Stimulated activated CD4-positive, alpha-beta T cell treated with anti-CD3 and anti-CD28 coated beads, Interleukin-2, amount 100 ng/mL, for 24 hours (primary cell): ENCODE results near the gene SERPINE1.
"Not testable (repeated sequence)": the region's sequence is repeated elsewhere in the genome, so short reads cannot be mapped to it uniquely, and the experiment has no call there.

Experiments
- DNase-seq, 2 donors: peaks; one replicate each; pipeline ENCODE4 v3.0.0-alpha.2; 2020

The SERPINE1 gene

GRCh38 chr7:101125989-101126650, 784 bp upstream of the SERPINE1 start:
- no peak for DNase-seq

DNA sequence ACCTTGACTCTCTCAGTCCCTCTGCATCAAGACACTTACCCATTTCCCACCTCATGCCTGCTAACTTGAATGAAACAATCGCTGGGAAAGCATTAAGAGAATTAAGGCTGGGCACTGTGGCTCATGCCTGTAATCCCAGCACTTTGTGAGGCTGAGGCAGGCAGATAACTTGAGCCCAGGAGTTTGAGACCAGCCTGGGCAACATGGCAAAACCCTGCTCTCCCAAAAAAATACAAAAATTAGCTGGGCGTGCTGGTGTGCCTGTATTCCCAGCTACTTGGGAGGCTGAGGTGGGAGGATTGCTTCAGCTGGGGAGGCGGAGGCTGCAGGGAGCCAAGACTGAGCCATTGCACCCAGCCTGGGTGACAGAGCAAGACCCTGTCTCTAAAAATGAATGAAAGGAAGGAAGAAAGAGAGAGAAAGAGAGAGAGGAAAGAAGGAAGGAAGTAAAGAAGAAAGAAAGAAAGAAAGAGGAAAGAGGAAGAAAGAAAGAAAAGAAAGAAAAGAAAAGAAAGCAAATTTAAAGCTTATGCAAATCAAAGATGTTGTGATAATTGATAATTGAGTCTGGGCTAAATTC, 646 bp downstream of the SERPINE1 start:
- DNase-seq: no peak

GRCh38 chr7:101128040-101128834, 1.3 kb downstream of the SERPINE1 start:
- no peak for DNase-seq

- DNase-seq: no peak
These were observed 2.8 kb downstream of the SERPINE1 start for GRCh38 chr7:101129603-101130117.

DNA sequence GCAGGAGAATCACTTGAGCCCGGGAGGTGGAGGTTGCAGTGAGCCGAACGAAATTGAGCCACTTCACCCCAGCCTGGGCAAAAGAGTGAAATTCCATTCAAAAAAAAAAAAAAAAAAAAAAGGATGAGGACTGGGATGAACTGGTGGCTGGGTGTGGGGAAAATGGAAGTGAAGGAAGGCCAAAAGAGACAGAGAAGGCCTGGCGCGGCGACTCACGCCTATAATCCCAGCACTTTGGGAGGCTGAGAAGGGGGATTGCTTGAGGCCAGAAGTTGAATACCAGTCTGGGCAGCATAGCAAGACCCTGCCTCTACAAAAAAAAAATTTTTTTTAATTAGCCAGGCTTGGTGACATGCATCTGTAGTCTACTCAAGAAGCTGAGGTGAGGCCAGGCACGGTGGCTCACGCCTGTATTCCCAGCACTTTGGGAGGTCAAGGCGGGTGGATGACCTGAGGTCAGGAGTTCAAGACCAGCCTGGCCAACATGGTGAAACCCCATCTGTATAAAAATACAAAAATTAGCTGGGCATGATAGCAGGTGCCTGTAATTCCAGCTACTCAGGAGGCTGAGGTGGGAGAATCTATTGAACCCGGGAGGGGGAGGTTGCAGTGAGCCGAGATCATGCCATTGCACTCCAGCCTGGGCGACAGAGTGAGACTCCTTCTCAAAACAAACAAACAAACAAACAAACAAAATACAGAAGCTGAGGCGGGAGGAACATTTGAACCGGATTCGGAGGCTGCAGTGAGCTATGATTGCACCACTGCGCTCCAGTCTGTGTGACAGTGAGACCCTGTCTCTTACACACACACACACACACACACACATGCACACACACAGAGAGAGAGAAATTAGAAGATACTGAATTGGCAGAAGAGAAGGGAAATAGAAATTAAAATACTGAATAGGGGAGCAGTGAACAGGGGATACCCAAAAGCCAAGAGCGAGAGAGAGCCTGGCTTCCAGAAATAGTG, 6.0 kb downstream of the SERPINE1 start:
- DNase-seq: not testable (repeated sequence)

DNA sequence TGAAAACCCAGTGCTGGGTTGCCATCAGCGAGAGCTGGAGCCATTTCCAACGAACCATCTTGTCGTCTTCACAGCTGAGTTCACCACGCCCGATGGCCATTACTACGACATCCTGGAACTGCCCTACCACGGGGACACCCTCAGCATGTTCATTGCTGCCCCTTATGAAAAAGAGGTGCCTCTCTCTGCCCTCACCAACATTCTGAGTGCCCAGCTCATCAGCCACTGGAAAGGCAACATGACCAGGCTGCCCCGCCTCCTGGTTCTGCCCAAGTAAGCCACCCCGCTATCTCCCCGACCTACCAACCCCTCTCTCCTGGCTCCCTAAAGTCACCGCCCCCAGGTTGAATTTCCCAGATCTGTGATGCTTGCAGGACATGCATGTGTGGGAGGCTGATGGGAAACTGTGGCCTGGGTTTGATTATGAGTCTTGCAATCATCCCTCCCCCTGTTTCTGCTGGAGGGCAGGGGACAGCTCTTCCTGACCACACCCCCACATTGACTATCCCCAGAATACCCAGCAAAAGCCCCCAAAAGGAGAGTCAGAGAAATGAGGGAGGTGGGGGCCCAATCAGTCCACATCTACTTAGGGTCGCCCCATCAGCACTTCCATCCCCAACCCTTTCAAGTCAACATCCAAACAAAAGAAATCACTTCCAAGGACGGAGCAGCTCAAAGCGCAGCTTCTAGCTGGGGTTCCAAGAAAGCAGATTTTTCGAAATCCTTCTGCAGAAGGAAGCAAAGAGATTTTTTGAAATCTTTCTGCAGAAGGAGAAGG, 6.9 kb downstream of the SERPINE1 start:
- no peak for DNase-seq

DNA sequence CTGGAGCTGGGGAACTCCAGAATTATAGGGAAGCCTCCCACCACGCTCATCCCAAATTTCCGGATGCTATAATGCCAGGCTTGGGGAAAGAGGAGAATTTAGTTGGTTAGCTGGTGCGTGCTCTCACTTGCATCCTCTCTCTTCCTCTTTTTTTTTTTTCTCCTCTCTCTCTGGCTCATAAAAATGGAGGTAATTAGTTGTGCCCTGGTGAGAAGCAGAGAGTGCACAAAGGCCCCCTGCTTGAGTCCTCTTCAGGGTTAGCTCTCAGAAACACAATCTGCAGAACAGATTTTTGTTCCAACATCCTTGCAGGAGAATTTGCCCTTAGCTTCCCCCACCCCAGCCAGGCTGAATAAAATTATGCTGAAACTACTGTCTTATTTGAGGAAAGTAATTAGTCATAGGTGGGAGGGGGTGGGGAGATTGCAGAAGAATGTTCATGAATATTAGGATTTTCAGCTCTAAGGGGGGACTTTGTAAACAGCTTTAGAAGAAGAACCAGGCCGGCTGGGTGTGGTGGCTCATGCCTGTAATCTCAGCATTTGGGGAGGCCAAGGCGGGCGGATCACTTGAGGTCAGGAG, 7.6 kb downstream of the SERPINE1 start:
- no peak for DNase-seq

DNA sequence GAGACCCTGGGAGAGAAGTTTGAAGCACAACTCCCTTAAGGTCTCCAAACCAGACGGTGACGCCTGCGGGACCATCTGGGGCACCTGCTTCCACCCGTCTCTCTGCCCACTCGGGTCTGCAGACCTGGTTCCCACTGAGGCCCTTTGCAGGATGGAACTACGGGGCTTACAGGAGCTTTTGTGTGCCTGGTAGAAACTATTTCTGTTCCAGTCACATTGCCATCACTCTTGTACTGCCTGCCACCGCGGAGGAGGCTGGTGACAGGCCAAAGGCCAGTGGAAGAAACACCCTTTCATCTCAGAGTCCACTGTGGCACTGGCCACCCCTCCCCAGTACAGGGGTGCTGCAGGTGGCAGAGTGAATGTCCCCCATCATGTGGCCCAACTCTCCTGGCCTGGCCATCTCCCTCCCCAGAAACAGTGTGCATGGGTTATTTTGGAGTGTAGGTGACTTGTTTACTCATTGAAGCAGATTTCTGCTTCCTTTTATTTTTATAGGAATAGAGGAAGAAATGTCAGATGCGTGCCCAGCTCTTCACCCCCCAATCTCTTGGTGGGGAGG, 10.8 kb downstream of the SERPINE1 start:
- DNase-seq: no peak

DNA sequence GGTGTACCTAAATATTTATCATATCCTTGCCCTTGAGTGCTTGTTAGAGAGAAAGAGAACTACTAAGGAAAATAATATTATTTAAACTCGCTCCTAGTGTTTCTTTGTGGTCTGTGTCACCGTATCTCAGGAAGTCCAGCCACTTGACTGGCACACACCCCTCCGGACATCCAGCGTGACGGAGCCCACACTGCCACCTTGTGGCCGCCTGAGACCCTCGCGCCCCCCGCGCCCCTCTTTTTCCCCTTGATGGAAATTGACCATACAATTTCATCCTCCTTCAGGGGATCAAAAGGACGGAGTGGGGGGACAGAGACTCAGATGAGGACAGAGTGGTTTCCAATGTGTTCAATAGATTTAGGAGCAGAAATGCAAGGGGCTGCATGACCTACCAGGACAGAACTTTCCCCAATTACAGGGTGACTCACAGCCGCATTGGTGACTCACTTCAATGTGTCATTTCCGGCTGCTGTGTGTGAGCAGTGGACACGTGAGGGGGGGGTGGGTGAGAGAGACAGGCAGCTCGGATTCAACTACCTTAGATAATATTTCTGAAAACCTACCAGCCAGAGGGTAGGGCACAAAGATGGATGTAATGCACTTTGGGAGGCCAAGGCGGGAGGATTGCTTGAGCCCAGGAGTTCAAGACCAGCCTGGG, 11.4 kb downstream of the SERPINE1 start:
- DNase-seq: peak; percentile 86 to 89

DNA sequence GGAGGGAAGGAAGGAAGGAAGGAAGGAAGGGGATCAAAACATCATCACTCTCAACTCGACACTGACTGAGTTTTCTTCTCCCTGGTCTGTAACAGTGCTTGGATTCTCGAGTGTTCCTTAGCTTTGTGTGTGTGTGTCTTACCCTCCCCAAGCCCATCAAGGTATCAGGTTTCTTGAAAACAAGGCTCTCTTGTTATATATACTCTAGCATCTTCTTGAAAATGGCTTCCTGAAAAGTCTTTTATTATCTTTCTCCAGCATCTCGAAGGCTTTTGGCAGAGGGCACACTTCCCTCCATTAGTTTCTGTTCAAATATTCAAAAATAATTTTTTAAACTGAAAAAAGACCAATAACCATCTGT, 13.4 kb downstream of the SERPINE1 start:
- DNase-seq: no peak

DNA sequence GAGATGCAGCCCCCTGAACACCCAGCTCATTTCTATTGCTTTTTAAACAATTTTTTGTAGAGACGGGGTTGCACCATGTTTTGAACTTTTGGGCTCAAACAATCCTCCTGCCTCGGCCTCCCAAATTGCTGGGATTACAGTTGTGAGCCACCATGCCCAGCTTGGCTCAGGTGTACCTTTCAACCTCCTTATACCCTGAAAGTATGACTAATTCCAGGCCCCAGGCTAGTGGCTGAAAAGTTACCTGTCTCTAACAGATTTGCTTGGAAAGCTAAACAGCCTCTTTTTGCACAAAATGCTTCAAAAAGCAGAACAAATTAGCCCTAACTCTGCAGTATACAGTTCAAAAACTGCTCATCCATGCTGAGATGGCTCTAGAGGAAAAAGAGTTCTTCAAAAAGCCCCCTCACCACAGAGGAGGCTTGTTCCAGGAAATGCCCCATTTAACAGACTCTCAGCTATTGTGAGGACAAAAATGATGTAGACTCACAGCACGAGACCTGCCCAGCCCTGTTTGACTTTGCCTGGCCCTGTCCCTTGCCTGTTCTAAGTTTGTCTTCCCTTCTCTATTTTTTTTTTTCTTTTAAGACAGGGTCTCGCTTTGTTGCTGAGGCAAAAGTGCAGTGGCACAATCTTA, 14.0 kb downstream of the SERPINE1 start:
- no peak for DNase-seq

DNA sequence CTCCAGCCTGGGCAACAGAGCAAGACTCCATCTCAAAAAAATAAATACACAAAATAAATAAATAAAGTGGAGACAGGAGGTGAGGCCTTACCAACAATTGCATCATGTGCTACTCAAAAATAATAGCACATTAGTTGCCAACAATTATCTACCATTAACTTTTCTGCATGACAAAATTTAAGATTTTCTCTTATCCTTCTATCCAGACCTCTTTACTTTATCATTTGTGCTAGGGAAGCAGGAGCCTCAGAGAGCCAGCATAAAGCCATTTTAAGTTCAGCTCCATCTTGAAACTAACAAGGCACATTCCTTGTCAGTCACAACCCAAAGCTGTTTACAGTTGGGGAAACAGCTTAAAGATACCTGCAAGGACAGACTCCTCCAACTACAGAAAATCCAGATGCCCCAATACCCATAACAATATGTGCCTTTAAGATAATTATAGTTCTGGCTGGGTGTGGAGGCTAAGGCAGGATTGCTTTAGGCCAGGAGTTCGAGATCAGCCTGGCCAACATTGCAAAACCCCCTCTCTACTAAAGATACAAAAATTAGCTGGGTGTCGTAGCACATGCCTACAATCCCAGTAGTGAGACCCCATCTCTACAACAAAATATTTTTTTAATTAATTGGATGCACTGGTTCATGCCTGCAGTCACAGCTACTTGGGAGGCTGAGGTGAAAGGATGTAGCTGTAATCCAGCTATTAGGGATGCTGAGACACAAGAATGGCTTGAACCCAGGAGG, 25.2 kb downstream of the SERPINE1 start:
- DNase-seq: no peak

DNA sequence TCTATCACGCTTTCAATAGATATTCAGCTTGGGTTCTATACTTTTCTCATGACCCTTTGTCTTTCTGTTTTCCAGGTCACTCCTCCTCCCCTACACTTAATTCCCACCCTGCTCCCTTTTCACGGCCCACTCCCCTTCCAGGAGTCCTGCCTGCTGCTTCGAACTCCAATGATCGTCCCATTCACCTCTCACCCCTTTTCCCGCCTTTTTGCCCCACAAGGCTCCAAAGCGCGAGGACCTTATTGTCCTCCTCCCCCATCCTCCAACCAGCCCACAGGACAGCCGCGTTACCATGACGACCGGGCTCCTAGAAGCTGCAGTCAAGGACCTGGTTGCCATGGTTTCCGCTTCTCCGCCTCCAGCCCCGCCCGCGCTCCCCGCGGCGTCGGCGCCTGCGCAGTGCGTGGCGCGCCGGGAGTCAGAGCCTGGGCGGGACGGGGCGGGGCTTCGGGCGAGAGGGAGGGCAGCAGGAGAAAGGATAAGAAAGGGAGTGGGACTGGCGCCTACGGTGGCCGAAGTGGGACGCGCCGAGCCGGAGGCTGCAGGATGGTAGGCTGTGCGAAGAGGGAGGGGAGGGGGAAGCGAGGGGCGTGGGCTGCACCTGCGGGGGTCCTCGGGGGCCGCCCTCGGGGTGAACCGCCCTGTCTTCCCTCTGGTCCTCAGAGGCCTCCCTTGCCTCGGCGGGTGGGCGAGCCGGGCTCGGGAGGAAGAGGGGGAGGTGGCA, 27.2 kb downstream of the SERPINE1 start, which contains the start of gene AP1S1:
Gene AP1S1, plus strand, starts transcription at position 508 of the 724 bp plus-strand sequence. Its CDS starts 39 bp downstream, at position 547.
- peak; percentile 89 to 94 for DNase-seq

GRCh38 chr7:101154693-101155102, 27.8 kb downstream of the SERPINE1 start:
- DNase-seq: no peak

DNA sequence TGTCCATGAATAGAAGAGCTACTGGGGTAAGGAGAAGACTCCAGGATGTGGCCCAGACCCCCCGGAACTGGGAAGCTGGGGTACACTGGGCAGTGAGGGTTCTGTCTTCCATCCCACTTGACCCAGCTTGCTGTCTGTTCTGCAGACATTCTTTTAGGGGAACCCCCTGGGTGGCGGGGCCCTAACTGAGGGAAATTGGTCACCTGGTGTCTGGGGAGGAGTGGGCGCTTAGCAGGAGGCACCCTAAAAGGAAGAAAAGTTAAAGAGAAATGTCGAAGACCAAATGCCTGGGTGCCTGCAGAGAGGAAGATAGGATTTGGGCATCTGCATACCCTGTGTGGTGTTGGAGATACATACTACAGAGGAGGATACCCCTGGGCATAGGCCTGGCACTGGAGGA, 28.4 kb downstream of the SERPINE1 start:
- no peak for DNase-seq

- DNase-seq: no peak
These were observed 29.4 kb downstream of the SERPINE1 start for GRCh38 chr7:101156277-101156676.

- no peak for DNase-seq
These were observed 30.1 kb downstream of the SERPINE1 start for GRCh38 chr7:101156866-101157589.
